Peyer's patch (tissue), 4 donors: ENCODE measurements around the gene CDK2. TPM values are rescaled to one million over a fixed set of nuclear protein-coding genes. Genes with fewer than 3 reads are reported as not detected.
A peak's percentile ranks its signal among the peaks of the same experiment; 100 is the strongest.

Experiments used
- DNase-seq, 3 donors: peaks; one replicate each; pipeline ENCODE4 v3.0.0-alpha.2; 2017 to 2019
- H3K27ac ChIP-seq, 4 donors: fragments of 200-600 bp; sonication (generic); one replicate each; pipeline ENCODE4 v1.5.1; 2016 to 2019
- H3K27me3 ChIP-seq, 2 donors: fragments of 200-600 bp; sonication (generic); one replicate each; pipeline ENCODE4 v1.5.1; 2019
- H3K36me3 ChIP-seq, 3 donors: fragments of 200-600 bp; sonication (generic); one replicate each; pipeline ENCODE4 v1.5.1; 2016 to 2019
- H3K4me1 ChIP-seq, 4 donors: fragments of 200-600 bp; sonication (generic); one replicate each; pipeline ENCODE4 v1.5.1; 2016 to 2019
- H3K4me3 ChIP-seq, 4 donors: fragments of 200-600 bp; sonication (generic); 1 replicate in 3 of 4; 2 replicates in 1 of 4; pipeline ENCODE4 v1.5.1; 2016 to 2019; ENCODE audit warnings: mild to moderate bottlenecking in 1 of 4
- H3K9me3 ChIP-seq, 4 donors: fragments of 200-600 bp; sonication (generic); one replicate each; pipeline ENCODE4 v1.5.1; 2016 to 2019; ENCODE audit warnings: mild to moderate bottlenecking in 1 of 4
- POLR2A ChIP-seq, 2 donors: fragments of 450-650 bp; IDR thresholded peaks; one replicate each; pipeline ENCODE4 v1.5.1; 2017; ENCODE audit warnings: antibody characterized with exemption in 2 of 2, mild to moderate bottlenecking in 2 of 2, moderate library complexity in 2 of 2
- total RNA-seq, 4 donors: library from RNA; depleted of rRNA; stranded (reverse); fragments of >200 nt; gene quantifications; one replicate each; pipeline ENCODE4 v1.1.0, GENCODE V29; 2016
- TF ChIP-seq, protein P1 (sequence below), 6 experiments: fragments of 450-650 bp in 4 of 6; fragments of 200-600 bp in 2 of 6; sonication (generic) in 1 of 6; IDR thresholded peaks; one replicate each; pipeline ENCODE4 v1.5.1; 2017 to 2019; ENCODE audit warnings: antibody characterized with exemption in 6 of 6, mild to moderate bottlenecking in 3 of 6, moderate library complexity in 1 of 6

The CDK2 gene
- total RNA-seq, 4 donors from 2014 or later = 7.7 to 55.3 (median 13.4) TPM

DNA sequence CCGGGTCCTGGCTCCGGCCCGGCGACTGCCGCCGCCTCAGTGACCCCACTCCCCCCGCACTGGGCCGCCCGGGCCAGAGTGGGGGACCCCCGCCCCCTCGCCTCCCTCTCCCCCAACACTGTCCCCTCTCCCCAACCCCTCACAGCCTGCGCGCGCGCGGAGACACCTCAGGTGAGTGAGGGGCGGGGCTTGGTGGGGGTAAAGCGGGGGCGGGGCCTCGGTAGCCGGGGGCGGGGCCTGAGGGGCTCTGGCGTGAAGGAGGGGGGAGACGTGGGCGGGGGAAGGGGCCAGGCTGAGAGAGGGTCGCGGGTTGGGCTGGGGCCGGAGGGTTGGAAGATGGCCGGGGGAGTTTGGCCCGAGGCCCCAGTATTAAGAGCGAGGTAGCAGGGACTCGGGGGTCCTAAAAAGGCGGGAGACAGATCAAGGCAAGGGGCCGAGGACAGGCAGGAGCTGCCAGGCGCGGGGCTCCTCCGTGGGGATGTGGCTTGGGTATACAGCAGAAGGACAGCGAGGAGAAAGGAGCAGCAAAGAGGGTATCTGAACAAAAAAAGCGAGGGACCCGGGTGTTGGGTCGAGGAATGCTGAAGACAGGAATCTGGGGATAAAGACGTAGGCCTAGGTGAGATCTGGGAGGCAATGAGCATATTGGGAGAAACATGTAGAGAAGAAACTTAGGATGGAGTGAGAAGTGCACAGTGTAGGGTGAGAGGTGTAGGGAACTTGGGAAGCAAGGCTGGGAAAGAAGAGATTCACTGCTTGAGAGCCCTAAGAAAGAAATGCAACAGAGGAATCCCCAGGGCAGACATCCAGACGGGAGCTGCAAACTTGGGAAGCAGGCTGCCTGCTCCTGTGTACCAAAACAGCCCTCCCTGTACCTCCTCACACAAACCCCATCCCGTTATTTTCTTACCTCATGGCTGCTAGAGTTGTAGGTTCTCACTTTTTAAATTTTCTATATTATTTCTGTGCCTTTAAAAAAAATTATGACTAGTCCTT, 41.2 kb downstream of the CDK2 start:
- no peaks in the 10 kb centered on the region for H3K9me3 ChIP-seq
- no peaks in the 10 kb centered on the region for H3K27me3 ChIP-seq
- peaks cover 0 to 22% (median 0%) of the 10 kb centered on the region in 4 donors for H3K4me1 ChIP-seq
- peak overlapping the region; percentile 84 to 94 (median 88) for H3K4me3 ChIP-seq
- H3K36me3 ChIP-seq = peaks cover 0 to 9% (median 0%) of the 10 kb centered on the region in 3 donors
- TF ChIP-seq POLR2A (IDR thresholded peaks at IDR 0.05) = no peak
- TF ChIP-seq, protein P1, sequence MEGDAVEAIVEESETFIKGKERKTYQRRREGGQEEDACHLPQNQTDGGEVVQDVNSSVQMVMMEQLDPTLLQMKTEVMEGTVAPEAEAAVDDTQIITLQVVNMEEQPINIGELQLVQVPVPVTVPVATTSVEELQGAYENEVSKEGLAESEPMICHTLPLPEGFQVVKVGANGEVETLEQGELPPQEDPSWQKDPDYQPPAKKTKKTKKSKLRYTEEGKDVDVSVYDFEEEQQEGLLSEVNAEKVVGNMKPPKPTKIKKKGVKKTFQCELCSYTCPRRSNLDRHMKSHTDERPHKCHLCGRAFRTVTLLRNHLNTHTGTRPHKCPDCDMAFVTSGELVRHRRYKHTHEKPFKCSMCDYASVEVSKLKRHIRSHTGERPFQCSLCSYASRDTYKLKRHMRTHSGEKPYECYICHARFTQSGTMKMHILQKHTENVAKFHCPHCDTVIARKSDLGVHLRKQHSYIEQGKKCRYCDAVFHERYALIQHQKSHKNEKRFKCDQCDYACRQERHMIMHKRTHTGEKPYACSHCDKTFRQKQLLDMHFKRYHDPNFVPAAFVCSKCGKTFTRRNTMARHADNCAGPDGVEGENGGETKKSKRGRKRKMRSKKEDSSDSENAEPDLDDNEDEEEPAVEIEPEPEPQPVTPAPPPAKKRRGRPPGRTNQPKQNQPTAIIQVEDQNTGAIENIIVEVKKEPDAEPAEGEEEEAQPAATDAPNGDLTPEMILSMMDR (IDR thresholded peaks at IDR 0.05) = no peak
- H3K27ac ChIP-seq = peak overlapping the region; percentile 85 to 94 (median 91)
- peak; percentile 79 to 85 (median 79) for DNase-seq

DNA sequence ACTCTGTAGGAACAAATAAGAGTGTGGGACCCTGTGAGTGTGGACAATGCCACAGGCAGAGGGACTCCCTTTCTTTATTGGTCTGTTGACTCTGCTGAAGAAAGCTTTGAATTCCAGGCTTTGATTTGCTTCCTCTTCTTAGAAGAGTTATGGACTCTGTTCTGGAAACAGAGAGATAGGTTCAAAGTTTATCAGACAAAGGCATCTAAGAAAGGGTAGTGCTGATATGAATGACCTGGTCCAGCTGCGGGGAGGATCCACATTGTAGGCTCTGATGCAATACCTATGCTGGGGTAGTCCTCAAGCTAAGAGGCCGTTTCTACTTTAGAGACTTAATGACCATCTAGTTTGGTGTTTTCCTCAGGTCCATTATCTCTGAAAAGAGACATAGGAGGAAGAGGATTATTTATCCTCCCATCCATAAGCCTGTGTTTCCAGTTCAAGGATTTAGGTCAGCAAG, 43.5 kb downstream of the CDK2 start:
- H3K27ac ChIP-seq = peak overlapping the region in 2 of 4 donors; percentile 30 to 63
- no peaks in the 10 kb centered on the region for H3K27me3 ChIP-seq
- TF ChIP-seq, protein P1 (IDR thresholded peaks at IDR 0.05) = no peak
- TF ChIP-seq POLR2A (IDR thresholded peaks at IDR 0.05) = no peak
- H3K4me1 ChIP-seq = peaks cover 0 to 40% (median 0%) of the 10 kb centered on the region in 4 donors
- no peaks in the 10 kb centered on the region for H3K36me3 ChIP-seq
- DNase-seq = peak in 1 of 3 donors; percentile 58
- H3K4me3 ChIP-seq = no peak overlapping the region
- no peaks in the 10 kb centered on the region for H3K9me3 ChIP-seq

DNA sequence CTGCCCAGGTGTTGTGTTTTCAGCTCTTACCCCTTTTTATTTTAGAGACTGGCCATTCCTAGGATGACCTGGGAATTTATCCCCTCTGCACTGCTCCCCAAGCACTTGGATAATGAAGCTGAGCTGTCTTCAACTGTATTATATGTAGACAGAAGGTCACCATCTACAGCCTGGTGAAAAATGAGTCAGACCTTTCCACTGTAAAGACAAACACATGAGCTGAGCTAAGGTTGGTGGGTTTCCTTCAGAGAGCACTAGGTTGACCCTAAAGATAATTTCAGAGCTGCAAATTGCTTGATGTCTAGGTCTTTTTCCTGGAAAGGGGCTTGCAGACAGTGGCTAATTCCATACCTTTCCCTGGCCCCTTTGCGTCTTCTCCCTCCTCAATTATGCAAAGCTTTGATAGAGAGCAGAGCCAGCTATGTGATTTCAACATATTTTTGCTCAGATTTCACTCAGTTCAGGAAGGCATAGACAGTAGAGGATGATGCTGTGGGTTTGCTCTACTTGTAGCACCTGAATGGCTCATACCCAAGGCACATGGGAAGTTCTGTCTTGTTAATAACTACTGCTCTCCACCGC, 45.0 kb downstream of the CDK2 start:
- H3K9me3 ChIP-seq = no peaks in the 10 kb centered on the region
- H3K27ac ChIP-seq = no peak overlapping the region
- TF ChIP-seq, protein P1 (IDR thresholded peaks at IDR 0.05) = no peak
- TF ChIP-seq POLR2A (IDR thresholded peaks at IDR 0.05) = no peak
- H3K4me1 ChIP-seq = peaks cover 0 to 43% (median 0%) of the 10 kb centered on the region in 4 donors
- DNase-seq = no peak
- no peaks in the 10 kb centered on the region for H3K36me3 ChIP-seq
- no peaks in the 10 kb centered on the region for H3K27me3 ChIP-seq
- H3K4me3 ChIP-seq = no peak overlapping the region

DNA sequence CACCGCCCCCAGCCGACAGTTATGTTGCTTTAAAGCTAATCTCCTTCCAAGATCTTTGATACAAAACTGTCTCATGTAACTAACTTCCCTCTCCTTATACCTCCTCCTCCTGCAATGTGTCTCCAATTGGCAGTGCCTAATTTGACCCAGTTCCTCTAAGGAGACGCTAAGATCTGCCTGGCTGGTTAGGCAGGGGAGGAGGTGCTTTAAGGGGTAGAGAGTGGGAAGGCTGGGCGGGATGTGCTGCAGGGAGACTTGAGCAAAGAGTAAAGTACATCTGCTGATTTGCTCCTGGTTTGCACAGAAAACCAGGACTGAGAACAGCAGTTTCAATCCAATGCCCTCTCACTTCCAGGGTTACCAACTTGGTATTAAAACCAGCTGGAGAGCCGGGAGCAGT, 46.9 kb downstream of the CDK2 start:
- TF ChIP-seq, protein P1 (IDR thresholded peaks at IDR 0.05) = no peak
- TF ChIP-seq POLR2A (IDR thresholded peaks at IDR 0.05) = no peak
- Histone ChIP-seq H3K4me1 (peaks cover 0 to 32% (median 0%) of the 10 kb centered on the region in 4 donors), H3K9me3 (no peaks in the 10 kb centered on the region), H3K27me3 (no peaks in the 10 kb centered on the region), H3K27ac (peak overlapping the region in 2 of 4 donors; percentile 10 to 35), H3K4me3 (no peak overlapping the region), H3K36me3 (no peaks in the 10 kb centered on the region)
- no peak for DNase-seq

DNA sequence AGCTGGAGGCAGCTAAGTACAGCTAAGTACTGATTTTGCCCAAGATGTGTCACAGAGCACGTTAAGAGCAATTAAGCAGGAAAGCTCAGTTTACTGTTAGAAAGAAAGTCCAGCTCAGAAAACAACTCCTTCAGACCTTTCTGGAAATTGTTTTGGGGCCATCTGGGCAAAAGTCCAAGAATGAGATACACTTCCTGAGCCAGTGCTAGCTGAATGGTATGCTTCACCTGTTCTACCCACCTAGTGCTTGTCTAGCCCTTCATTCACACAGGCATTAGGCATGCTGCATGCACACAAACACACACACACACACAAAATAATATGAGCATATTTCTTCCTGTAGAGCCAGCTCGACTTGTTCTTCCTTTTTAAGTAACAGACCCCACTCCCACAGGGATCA, 47.6 kb downstream of the CDK2 start:
- TF ChIP-seq, protein P1 (IDR thresholded peaks at IDR 0.05) = no peak
- TF ChIP-seq POLR2A (IDR thresholded peaks at IDR 0.05) = no peak
- DNase-seq = no peak
- H3K9me3 ChIP-seq = no peaks in the 10 kb centered on the region
- H3K27ac ChIP-seq = no peak overlapping the region
- peaks cover 0 to 31% (median 0%) of the 10 kb centered on the region in 4 donors for H3K4me1 ChIP-seq
- no peak overlapping the region for H3K4me3 ChIP-seq
- no peaks in the 10 kb centered on the region for H3K27me3 ChIP-seq
- H3K36me3 ChIP-seq = no peaks in the 10 kb centered on the region
